ENCODE results near the gene TFF3. TPM values are rescaled to one million over a fixed set of nuclear protein-coding genes. Genes with fewer than 3 reads are reported as not detected.

Gene TFF3, protein sequence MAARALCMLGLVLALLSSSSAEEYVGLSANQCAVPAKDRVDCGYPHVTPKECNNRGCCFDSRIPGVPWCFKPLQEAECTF
- total RNA-seq (2014; rRNA removed; shearing (Covaris generic)): not detected in 2 replicates
- polyA plus RNA-seq (2014; cell fraction: nucleus; rRNA removed): not detected in 2 replicates

DNA sequence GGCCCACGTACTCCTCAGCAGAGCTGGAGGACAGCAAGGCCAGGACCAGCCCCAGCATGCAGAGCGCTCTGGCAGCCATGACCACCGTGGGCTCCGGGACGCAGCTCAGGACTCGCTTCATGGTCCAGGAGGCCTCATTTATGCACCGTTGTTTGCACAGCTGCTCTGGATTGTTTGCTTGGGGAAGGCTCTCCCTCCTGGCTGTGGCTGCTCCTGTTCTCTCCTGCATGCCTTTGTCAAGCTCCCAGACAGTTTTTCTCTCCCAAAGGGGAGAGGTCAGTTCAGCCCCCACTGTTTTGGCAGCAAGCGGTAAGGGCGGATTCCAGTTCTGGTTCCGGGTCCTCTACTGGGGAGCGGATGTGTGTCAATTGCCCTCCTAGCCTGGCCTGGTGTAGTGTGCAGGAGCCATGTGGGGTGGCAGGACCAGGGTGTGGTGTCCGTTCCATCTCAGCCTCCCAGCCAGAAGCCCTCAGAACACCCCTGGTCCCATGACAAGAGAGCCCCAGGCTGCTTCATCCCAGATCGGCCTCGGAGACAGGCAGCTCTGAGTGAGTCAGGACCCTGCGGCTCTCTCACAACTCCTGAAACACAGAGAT, at the start of gene TFF3:
TSS of gene TFF3 (minus strand) at position 114 of the 596 bp plus-strand sequence. CDS start at position 79, 35 bp downstream.
- DNase-seq (ENCODE audit: extremely low read depth, low read depth): no peak

DNA sequence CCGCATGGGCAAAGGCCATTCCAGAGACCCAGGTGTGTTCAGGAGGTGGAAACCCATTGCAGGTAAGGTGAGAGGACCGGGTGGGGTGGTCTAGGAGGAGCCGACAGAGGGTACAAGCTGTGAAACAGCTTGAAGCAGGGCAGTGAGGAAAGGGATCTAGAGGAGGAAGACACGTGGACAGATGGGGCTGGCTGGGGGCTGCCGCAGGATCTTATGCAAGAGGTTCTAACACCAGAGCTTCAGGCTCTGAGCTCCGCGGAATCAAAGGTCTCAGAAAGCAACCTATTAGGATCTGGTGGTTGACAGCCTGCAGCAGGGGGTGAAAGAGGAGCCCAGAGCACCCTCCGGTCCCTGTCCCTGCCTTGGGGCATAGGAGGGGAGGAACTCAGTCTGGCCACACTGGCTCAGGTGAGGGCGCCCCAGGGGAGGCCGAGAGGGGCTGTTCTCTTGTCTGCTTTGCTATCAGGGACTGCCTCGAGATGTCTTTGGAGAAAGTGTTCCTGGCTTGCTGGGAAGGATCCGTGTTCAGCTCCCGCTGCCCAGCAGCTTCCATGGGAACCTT, 49.2 kb upstream of the TFF3 start:
- DNase-seq (ENCODE audit: extremely low read depth, low read depth): no peak

DNA sequence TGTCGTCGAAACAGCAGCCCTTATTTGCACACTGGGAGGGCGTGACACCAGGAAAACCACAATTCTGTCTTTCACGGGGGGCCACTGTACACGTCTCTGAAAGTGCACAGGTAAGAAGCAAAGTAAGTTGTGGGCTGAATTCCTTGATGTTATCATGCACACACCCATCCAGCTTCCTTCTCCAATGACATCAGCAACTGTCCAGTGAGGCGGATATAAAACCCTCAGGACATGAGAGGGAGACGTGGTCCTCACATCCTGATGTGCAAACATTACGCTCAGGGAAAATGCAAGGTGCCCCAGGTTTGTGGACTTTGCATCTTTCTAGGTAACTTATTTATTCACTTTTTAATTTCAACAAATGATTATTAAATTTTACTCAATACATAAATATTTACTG, 48.1 kb upstream of the TFF3 start:
- no peak for DNase-seq (ENCODE audit: extremely low read depth, low read depth)

DNA sequence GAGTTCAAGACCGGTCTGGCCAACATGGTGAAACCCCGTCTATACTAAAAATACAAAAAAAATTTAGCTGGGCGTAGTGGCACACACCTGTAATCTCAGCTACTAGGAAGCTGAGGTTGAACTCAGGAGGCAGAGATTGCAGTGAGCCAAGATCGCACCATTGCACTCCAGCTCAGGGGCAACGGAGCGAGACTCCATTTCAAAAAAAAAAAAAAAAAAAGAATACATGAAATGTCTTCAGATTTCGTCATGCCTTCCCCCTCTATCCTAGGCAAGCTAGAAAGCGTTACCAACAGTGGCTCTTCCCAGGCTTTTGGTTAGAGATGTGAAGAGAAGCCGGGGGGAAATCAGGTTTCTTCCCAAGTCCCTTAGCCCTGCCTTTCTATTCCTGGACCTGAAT, 47.5 kb upstream of the TFF3 start:
- DNase-seq (ENCODE audit: extremely low read depth, low read depth): no peak

DNA sequence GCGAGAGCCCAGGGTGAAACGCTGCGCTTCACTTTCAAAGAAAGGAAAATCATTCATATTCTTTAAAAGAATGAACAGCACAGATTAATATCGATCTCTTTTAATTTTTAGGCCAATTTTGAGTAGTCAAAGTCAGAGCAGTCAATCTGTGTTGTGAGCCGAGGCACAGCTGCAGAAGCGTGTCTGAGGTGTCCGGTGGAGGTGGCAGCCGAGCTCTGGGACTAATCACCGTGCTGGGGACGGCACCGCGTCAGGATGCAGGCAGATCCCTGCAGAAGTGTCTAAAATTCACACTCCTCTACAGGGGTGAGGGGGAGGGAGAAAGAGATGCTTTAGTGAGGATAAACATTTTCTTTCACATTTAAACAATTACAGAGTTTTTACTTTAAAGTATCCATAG, 47.0 kb upstream of the TFF3 start:
- DNase-seq (ENCODE audit: extremely low read depth, low read depth): no peak

DNA sequence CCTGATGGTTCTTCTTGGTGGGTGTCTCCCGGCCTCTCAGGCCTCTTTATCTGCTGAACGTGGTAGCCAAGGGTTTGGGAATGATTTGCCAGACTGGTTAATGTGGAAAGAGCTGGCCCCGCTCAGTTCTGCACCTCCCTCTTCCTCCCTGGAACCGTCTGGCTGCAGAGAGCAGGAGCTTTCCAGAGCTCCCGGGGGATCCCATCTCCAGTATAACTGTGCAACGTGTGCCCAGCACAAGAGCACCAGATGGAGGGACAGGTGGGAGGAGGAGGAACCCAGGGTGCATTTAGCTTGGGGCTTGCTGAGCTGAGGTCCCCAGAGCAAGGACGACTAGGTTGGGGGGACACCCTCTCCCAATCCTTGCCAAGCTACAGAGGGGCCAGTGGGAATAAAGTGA, 46.1 kb upstream of the TFF3 start:
- DNase-seq (ENCODE audit: extremely low read depth, low read depth): no peak

DNA sequence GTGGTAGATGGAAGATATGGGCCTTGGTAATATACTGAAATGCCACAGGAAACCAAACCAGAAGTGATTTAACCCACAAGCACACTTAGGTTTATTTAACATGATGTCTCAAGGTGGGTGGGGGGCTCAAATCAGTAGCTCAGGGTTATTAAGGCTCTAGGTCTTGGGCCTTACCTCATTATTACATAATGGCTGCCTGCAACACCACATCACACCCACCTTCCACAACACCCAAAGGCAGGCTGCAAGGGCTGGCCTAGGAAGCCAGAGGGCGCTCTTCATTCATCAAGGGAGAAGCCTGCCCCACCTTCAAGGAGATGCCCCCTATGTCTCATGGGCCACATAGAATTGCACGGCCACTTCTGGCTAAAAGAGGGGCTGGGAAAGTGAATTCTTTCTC, 45.1 kb upstream of the TFF3 start:
- no peak for DNase-seq (ENCODE audit: extremely low read depth, low read depth)

DNA sequence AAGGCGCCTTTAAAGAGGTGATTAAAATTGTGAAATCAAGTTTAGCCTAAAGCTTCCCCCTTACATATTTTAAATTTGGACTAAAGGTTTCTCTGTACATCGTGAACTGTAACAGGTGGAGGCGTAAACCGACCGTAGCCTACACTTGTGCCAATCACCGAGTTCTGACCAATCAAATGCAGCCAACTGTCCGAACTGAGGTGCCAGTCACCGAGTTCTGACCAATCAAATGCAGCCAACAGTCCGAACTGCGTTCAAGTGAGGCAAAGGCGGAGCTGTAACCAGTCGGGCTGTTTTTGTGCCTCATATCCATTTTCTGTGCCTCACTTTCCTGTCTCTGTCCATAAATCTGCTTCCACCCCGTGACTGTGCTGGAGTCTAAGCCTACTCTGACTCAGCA, 43.7 kb upstream of the TFF3 start:
- no peak for DNase-seq (ENCODE audit: extremely low read depth, low read depth)

DNA sequence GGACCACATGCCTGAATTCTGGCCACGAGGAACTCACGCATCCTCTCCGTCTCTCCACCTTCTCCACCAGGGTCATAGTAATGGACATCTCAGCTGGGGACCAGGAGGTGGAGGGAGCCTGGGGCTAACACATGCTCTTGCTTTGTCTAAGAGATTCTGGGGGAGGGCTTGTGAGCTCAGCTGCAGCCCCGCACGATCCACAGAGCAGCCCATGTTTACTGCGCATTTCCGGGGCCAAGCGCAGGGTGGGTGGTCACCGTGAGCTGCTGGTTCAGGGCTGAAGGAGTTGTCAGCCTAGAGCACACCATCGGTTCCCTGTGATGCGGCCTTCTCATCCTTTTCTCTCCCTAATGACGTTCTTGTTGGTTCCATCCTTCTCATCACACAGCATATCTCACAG, 43.1 kb upstream of the TFF3 start:
- DNase-seq (ENCODE audit: extremely low read depth, low read depth): no peak

DNA sequence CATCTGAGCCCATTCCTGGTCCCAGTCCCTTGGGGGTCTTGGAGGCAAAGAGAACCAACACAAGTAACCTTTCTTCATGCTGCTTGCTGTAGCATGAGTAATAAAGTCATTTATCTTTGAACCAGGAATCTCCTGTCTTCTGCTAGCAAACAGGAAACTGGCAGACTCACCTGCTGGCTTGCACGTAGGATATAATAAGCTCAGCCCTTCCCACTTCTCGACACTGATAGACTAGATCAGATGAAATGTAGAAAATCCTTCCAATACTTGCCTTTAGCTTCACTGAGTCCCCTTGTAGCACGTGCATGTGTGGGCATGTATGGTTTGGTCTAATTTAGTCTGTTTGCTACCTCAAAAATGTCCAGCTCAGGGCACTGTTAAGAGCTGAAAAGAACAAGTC, 42.1 kb upstream of the TFF3 start:
- DNase-seq (ENCODE audit: extremely low read depth, low read depth): no peak

DNA sequence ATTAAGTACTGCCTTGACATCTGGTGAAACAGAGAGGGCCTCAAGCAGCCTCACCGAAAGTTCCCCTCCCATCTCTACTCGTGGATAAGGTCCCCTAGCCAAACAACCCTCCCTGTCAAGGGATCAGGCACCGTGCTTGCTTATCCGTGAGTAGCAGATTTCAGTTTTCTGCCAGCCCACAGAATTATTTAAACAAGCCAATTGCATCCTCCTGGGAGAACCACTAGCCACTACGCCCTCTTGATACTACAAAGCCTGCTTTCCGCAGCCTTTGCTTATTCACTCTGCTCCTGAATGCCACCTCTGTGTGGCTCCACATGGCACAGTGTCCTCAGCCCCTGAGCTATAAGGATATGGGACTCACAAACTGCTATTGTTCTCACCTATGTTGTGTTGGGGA, 41.4 kb upstream of the TFF3 start:
- DNase-seq (ENCODE audit: extremely low read depth, low read depth): no peak

DNA sequence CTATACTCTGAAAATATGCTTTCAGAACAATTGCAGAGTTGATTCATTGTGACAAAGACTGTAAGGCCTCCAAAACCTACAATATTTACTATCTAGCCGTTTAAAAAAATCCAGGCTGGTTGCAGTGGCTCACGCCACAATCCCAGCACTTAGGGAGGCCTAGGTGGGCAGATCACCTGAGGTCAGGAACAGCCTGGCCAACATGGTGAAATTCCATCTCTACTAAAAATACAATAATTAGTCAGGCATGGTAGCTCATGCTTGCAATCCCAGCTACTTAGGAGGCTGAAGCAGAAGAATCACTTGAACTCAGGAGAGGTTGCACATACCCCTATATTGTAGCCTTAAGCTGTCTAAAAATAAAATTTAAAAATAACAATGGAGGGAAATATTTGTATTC, 40.8 kb upstream of the TFF3 start:
- no peak for DNase-seq (ENCODE audit: extremely low read depth, low read depth)

DNA sequence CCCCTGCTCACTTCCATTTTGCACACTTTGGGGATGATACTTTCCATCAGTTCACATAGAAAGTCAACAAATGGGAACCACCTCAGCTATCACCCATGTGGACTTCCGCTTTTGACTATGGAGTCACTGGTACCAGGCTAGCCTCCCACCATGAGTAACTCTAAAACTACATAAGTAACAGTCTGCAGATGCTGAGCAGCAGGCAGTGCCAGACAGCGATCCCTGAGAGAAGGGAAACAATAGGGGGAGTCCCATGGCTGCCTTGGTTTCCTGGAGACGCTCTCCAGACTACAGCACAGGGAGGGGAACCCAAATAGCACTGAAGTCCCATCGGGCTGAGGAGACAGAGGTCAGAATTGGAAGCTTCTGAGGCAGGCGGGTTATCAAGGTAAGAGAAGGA, 38.4 kb upstream of the TFF3 start:
- no peak for DNase-seq (ENCODE audit: extremely low read depth, low read depth)

DNA sequence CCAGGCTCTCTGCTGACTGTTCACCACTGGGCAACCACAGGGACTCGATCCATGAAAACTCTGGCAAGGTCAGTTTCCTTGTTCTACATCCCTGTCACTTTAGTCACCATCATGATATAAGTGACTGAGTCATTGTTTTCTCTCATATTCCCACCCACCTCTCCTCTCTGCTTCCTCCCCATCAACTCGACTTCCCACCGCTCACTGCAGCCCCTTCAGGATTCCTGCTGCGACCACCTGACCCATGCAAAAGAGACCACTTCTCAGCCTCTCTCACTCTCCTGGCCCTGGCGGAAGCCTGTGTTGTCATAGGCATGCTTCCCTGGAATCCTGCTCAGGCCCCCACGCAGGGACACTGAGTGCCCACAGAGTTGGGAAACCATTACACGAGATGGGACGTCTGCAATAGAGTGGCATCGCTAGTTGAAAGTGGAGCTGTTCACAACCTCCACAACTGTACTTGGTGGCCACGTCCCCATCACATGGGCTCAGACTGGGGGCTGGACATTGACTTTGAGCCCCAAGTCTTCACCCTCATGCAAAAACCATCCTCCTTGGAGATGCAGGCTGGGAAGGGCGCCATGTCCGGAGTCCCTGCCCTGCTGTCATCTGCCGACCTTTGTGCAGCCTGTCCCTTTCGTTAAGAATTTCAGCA, 37.4 kb upstream of the TFF3 start:
- DNase-seq (ENCODE audit: extremely low read depth, low read depth): no peak

DNA sequence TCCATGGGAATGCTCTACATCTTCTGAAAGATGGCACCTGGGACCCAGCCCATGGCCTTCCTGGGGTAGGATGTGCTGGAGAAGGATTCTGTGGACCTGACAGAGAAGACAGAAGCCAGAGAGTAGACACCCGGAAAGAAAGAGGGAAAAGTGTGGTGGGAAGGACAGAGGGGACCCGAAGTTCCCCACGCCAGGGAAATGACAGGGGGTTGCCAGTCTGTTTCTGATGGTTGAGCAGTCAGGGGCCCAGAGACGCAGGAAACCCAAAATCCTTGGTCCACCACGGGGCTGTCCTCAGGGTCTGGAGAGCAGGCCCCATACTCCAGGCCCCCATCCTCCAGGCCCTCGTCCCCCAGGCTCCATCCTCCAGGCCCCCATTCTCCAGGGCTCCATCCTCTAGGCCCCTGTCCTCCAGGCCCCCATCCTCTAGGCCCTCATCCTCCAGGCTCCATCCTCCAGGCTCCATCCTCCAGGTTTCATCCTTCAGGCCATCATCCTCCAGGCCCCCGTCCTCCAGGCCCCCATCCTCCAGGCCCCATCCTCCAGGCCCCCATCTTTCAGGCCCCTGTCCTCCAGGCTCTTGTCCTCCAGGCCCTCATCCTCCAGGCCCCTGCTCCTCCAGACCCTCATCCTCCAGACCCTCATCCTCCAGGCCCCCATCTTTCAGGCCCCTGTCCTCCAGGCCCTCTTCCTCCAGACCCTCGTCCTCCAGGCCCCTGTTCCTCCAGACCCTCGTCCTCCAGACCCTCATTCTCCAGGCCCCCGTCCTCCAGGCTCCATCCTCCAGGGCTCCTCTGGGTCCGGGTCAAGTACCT, 36.6 kb upstream of the TFF3 start:
- DNase-seq (ENCODE audit: extremely low read depth, low read depth): no peak

DNA sequence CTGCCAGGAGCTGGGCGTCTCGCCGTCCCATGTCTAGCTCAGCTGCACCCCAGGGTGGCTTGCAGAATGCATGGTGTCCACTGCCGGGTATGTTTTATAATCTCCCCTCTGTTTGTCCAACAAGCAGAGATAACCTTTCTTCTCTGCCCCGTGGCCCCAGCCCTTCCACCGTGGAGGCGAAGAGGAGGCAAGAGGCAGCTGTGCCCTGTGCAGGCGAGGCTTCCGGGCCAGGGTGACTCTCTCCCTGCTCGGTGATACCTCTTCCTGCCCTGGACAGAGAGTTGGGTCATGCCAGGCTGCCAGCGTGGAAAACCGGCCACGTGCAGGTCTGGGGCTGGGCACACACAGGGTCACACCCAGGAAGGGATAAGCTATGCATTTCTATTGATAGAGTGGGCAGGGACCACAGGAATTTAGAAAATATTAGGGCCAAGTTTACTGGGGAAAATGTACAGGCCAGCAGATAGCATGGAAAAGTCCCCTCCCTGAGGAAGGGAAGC, 35.8 kb upstream of the TFF3 start, which contains the start of gene TFF2:
TSS of gene TFF2 (minus strand) at position 68 of the 500 bp plus-strand sequence. CDS start at position 31, 37 bp downstream.
- no peak for DNase-seq (ENCODE audit: extremely low read depth, low read depth)

DNA sequence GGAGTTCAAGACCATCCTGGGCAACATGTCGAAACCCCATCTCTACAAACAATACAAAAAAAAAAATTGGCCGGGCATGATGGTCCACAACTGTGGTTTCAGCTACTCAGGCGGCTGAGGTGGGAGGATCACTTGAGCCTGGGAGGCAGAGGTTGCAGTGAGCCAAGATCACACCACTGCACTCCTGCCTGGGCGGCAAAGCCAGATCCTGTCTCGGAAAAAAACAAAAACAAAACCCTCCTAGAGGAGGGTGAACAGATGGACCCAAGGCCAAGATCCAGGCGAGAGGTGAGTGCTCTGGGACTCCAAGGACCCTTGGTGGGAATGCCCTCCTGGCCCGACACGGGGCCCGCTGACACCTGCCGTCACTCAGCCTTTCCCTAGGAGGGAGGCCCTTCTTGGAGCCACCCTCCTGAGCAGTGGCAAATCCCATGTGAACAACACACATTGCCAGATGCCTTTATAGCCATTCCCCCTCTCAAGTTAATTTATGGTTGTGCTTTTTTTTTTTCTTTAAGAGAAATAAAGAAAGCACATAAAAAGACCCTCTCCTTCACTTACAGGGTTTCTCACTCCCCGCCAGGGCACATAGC, 35.2 kb upstream of the TFF3 start:
- DNase-seq (ENCODE audit: extremely low read depth, low read depth): no peak

DNA sequence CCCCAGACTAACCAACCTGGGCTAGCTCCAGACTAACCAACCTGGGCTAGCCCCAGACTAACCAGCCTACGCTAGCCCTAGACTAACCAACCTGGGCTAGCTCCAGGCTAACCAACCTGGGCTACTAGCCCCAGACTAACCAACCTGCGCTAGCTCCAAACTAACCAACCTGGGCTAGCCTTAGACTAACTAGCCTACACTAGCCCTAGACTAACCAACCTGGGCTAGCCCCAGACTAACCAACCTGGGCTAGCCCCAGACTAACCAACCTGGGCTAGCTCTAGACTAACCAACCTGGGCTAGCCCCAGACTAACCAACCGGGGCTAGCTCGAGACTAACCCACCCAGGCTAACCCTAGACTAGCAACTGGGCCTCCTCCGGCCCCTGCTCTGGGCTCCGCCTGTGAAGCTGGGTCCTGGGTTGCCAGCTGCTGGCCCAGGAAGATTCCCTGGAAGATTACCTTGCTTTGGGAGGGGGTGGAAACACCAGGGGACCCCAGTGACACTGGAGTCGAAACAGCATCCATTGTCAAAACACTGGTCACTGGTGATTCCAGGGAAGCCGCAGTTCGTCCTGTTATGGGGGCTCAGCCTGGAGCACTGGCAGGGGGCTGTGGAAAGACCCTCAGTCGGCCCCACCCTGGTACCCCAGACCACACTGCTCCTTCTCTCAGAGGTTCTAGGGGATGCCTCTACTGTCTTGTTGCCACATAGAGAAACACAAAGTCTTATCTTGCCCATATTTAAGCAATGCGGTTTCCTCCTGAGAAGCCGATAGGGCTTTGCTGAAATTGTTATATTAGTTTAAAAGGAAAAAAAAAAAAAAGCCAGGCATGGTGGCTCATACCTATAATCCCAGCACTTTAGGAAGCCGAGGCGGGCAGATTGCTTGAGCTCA, 34.5 kb upstream of the TFF3 start:
- DNase-seq (ENCODE audit: extremely low read depth, low read depth): no peak

DNA sequence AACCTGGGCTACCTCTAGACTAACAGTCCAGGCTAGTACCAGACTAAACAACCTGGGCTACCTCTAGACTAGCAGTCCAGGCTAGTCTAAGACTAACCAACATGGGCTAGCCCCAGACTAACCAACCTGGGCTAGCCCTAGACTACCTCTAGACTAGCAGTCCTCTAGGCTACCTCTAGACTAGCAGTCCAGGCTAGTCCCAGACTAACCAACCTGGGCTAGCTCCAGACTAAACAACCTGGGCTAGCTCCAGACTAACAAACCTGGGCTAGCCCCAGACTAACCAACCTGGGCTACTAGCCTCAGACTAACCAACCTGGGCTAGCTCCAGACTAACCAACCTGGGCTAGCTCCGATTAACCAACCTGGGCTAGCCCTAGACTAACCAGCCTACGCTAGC, 33.6 kb upstream of the TFF3 start:
- DNase-seq (ENCODE audit: extremely low read depth, low read depth): no peak

Data from NCI-H460 (cell line).